Measurements from ENCODE around the gene LRP5.
"Not testable (repeated sequence)": the region's sequence is repeated elsewhere in the genome, so short reads cannot be mapped to it uniquely, and the experiment has no call there.

The LRP5 gene

DNA sequence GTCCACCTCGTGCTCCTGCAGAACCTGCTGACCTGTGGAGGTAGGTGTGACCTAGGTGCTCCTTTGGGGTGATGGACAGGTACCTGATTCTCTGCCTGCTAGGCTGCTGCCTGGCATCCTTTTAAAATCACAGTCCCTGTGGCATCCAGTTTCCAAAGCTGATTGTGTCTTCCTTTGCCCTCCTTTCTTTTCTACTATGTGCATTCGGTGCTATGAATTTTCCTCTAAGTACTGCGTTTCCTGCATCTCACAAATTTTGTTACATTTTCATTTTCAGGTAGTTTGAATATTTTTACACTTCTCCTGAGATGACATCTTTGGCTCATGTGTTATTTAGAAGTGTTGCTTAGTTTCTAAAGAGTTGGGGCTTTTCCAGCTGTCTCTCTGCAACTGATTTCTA is 117.3 kb downstream of the LRP5 start:
- TF ChIP-seq, protein P1, sequence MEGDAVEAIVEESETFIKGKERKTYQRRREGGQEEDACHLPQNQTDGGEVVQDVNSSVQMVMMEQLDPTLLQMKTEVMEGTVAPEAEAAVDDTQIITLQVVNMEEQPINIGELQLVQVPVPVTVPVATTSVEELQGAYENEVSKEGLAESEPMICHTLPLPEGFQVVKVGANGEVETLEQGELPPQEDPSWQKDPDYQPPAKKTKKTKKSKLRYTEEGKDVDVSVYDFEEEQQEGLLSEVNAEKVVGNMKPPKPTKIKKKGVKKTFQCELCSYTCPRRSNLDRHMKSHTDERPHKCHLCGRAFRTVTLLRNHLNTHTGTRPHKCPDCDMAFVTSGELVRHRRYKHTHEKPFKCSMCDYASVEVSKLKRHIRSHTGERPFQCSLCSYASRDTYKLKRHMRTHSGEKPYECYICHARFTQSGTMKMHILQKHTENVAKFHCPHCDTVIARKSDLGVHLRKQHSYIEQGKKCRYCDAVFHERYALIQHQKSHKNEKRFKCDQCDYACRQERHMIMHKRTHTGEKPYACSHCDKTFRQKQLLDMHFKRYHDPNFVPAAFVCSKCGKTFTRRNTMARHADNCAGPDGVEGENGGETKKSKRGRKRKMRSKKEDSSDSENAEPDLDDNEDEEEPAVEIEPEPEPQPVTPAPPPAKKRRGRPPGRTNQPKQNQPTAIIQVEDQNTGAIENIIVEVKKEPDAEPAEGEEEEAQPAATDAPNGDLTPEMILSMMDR (IDR thresholded peaks at IDR 0.05; ENCODE audit: low read depth, low read length): no peak
- H3K4me3 ChIP-seq (ENCODE audit: low read depth, low read length): no peak overlapping the region

DNA sequence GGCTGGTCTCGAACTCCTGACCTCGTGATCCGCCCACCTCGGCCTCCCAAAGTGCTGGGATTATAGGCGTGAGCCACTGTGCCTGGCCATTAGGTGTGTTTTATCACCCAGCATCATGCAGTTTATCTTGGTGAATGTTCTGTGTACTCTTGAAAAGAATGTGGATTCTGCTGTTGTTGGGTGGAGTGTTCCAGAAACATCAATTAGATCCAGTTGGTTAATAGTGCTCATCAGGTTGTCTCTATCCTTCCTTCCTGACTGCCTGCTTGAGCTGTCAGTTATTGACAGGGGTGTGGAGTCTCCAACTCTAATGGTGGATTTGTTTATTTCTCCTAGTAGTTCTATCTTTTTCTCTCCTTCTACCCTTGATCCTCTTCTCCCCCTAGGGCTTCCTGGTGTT is 118.0 kb downstream of the LRP5 start:
- TF ChIP-seq, protein P1 (IDR thresholded peaks at IDR 0.05; ENCODE audit: low read depth, low read length): no peak
- H3K4me3 ChIP-seq (ENCODE audit: low read depth, low read length): no peak overlapping the region

DNA sequence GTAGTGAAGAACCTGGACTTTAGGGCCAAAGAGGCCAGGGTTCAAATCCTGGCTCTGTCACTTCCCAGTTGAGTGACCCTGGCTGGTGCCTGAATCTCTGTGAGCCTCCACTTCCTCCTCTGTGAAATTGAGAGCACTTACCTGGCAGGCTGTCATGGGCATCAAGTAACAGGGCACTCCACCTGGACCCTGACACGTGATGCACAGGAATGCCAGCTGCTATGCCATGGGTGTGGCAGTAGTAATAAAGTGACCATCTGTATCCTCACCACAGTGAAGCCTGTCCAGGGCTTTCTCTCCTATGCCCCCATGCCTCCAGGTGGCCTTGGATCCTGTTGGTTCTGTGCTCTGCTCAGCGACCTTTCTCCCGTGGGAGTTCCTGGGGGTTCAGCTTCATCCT is 118.4 kb downstream of the LRP5 start:
- H3K4me3 ChIP-seq (ENCODE audit: low read depth, low read length): no peak overlapping the region
- TF ChIP-seq, protein P1 (IDR thresholded peaks at IDR 0.05; ENCODE audit: low read depth, low read length): no peak

DNA sequence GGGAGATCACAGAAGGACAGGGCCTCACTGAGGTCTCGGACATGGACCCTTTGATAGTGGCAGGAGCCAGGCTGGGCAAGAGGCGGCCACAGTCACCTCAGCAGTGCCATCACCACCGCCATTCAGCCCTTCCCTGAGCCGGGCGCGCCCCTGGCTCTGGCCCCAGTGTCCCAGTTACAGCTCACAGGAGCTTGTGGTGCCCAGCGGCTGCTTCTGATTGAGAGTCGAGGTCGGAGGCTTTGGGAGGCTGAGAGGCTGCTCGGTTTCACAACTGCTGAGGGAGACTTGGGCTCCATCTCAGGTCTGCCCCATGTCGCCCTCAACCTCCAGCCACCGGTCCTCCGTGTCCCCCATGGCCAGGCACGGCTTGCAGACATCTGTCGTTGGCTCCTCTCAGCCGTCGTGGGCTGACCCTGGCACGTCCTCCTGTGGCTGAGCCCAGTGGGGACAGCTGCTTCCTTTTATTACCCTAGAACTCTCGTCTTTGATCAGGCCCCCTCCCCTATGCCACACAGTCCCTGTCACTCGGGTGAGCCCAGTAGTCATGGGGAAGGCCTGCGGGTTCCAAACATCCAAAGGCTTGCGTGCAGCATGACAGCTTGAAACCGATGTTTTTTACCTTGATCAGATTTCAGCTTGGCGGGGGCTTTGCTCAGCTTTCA is 119.7 kb downstream of the LRP5 start:
- no peak overlapping the region for H3K4me3 ChIP-seq (ENCODE audit: low read depth, low read length)
- TF ChIP-seq, protein P1 (IDR thresholded peaks at IDR 0.05; ENCODE audit: low read depth, low read length): no peak

DNA sequence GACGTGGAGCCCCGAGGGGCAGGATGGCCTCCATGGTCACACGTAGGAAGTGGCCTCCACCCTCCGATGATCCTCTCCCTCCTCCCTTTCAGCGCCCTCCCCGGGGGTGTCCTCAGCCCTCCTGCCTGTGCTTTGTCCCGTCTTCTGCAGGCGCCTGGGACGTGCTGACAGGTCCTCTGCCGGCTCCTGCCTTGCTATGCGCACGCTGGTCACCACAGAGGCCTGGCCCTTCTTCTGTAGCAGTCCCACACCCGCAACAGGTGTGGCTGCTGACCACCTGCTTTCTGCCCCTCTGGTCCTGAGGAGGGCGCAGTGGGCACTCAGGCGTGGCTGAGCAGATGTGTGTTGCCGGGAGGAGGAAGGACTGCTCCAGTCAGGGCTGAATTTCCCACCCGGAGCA is 120.5 kb downstream of the LRP5 start:
- H3K4me3 ChIP-seq (ENCODE audit: low read depth, low read length): no peak overlapping the region
- TF ChIP-seq, protein P1 (IDR thresholded peaks at IDR 0.05; ENCODE audit: low read depth, low read length): no peak

DNA sequence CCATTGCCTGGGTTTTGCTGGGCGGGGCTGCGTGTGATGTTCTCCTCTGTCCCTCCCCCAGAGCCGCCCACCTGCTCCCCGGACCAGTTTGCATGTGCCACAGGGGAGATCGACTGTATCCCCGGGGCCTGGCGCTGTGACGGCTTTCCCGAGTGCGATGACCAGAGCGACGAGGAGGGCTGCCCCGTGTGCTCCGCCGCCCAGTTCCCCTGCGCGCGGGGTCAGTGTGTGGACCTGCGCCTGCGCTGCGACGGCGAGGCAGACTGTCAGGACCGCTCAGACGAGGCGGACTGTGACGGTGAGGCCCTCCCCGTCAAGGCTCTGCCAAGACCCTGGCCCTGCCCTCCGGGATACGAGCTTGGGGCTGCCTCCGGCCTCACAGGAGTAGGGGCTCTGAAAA is 121.2 kb downstream of the LRP5 start:
- no peak overlapping the region for H3K4me3 ChIP-seq (ENCODE audit: low read depth, low read length)
- TF ChIP-seq, protein P1 (IDR thresholded peaks at IDR 0.05; ENCODE audit: low read depth, low read length): no peak

DNA sequence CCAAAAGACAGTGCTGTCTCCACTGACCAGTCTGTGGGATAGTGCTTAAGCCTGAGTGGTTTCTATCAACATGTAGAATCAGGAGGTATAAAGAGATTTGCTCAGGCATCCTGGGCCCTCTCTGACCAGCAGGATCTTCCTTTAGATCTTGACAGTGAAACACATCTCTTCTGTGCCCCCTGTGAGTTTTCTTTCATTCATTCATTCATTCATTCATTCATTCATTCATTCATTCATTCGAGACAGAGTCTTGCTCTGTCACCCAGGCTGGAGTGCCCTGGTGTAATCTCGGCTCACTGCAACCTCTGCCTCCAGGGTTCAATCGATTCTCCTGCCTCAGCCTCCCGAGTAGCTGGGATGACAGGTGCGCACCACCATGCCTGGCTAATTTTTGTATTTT is 121.8 kb downstream of the LRP5 start:
- H3K4me3 ChIP-seq (ENCODE audit: low read depth, low read length): not testable (repeated sequence)

Data from WI38 (cell line).